K562 (cell line): ENCODE results near the gene SKAP1. TPM values are rescaled to one million over a fixed set of nuclear protein-coding genes. Genes with fewer than 3 reads are reported as not detected.

Experiments used
- MAFF ChIP-seq: IDR thresholded peaks from 2 replicates; pipeline ENCODE4 v1.6.1; 2012; ENCODE audit warnings: low read length, improper control_type of control experiment
- MEIS2 ChIP-seq: fragments of 450-650 bp; IDR thresholded peaks from 2 replicates; pipeline ENCODE4 v1.6.1; 2014; ENCODE audit warnings: mild to moderate bottlenecking; ENCODE audit not compliant: partially characterized antibody
- REST ChIP-seq, 2 experiments: fragments of 450-650 bp; formaldehyde crosslinking in 1 of 2; IDR thresholded peaks; 2 replicates each; pipeline versions ENCODE4 v1.4.0 to v1.6.1; 2014 to 2020; ENCODE audit warnings: mild to moderate bottlenecking in 2 of 2, borderline replicate concordance in 1 of 2, low read depth in 1 of 2
- RNF219 ChIP-seq: fragments of 250-450 bp; sonication (Bioruptor Pico); IDR thresholded peaks from 2 replicates; pipeline ENCODE4 v1.5.0; 2022; ENCODE audit warnings: mild to moderate bottlenecking
- SMC3 ChIP-seq: conservative IDR thresholded peaks from 2 replicates; pipeline ENCODE4 v1.6.1; 2011; ENCODE audit warnings: low read depth, low read length, improper control_type of control experiment; ENCODE audit not compliant: insufficient read depth
- USF1 ChIP-seq: sonication (generic); formaldehyde crosslinking; IDR thresholded peaks from 2 replicates; pipeline ENCODE4 v1.9.0; 2022; ENCODE audit warnings: mild to moderate bottlenecking, missing genetic modification reagents
- VEZF1 ChIP-seq: fragments of 200-800 bp; sonication (Bioruptor generic); IDR thresholded peaks from 2 replicates; pipeline ENCODE4 v1.6.1; 2017; ENCODE audit warnings: missing genetic modification characterization, missing compliant biosample characterization
- ZBTB33 ChIP-seq: sonication (generic); formaldehyde crosslinking; IDR thresholded peaks from 2 replicates; pipeline ENCODE4 v1.8.1; 2023; ENCODE audit warnings: mild to moderate bottlenecking, missing genetic modification reagents
- ZNF589 ChIP-seq: fragments of 200-800 bp; sonication (Bioruptor generic); IDR thresholded peaks from 2 replicates; pipeline ENCODE4 v1.6.1; 2016; ENCODE audit warnings: low read depth, missing genetic modification characterization, missing compliant biosample characterization
- ZNF75A ChIP-seq: fragments of 450-650 bp; formaldehyde crosslinking; IDR thresholded peaks from 2 replicates; pipeline ENCODE4 v1.4.0; 2020; ENCODE audit warnings: mild to moderate bottlenecking
- polyA plus RNA-seq, 8 experiments: library from polyadenylated mRNA; depleted of rRNA in 4 of 8; stranded (reverse) in 5 of 8; unstranded in 3 of 8; fragments of >200 nt; fragmentation: Nextera tagmentation in 2 of 8; fragmentation: Illumina TruSeq in 1 of 8; extraction: Ambion mirVana in 2 of 8; extraction: Trizol in 1 of 8; gene quantifications; 2 replicates each; pipeline versions ENCODE4 v1.2.1 to v1.2.3, GENCODE V29; 2011 to 2014; ENCODE audit warnings: inconsistent platforms in 1 of 8, missing spikeins in 1 of 8
- total RNA-seq, 7 experiments: library from RNA; depleted of rRNA in 6 of 7; stranded (reverse); fragments of >200 nt in 6 of 7; fragmentation: Illumina TruSeq in 2 of 7; extraction: Trizol in 2 of 7; gene quantifications; 2 replicates each; pipeline versions ENCODE4 v1.2.1 to v1.2.3, GENCODE V29; 2011 to 2021; ENCODE audit warnings: low replicate concordance in 1 of 7

Gene SKAP1
- total and polyA plus RNA-seq, 9 of the 15 experiments (the other 6 are each of a cell fraction or from before 2014, with no cell fraction given): 0.06 to 0.80 (median 0.10) TPM; not detected in 4

- TF ChIP-seq ZNF75A (CRISPR knock-in tag) (no peak), ZNF589 (CRISPR knock-in tag) (no peak), ZBTB33 (CRISPR knock-in tag) (no peak), USF1 (no peak), MEIS2 (no peak), REST (IDR thresholded peaks at IDR 0.05; ENCODE audit: borderline replicate concordance) (peak; percentile 75), REST (CRISPR knock-in tag; IDR thresholded peaks at IDR 0.05; ENCODE audit: low read depth) (no peak), MAFF (no peak), VEZF1 (CRISPR knock-in tag) (peak; percentile 44; the same call in 1 of the 2 replicates), RNF219 (CRISPR knock-in tag) (no peak), SMC3 (peak; percentile 27; the same call in 1 of the 2 replicates)
Observed at GRCh38 chr17:48351911-48352332, 78.1 kb downstream of the SKAP1 start (continued).
